ENCODE measurements around the gene KCNH4. TPM values are rescaled to one million over a fixed set of nuclear protein-coding genes. Genes with fewer than 3 reads are reported as not detected.

KCNH4 gene
- total and polyA plus RNA-seq, 9 of the 15 experiments (the other 6 are each of a cell fraction or from before 2014, with no cell fraction given) = 0.10 to 1.8 (median 0.50) TPM

GRCh38 chr17:42180922-42181850 lies at the start of gene KCNH4 (continued):
- no peak for TF ChIP-seq ZBTB26 (CRISPR knock-in tag; IDR thresholded peaks at IDR 0.05)
- no peak for TF ChIP-seq ZBTB7A (IDR thresholded peaks at IDR 0.05; ENCODE audit: borderline replicate concordance, control insufficient read depth, low read depth, low read length)
- no peak for TF ChIP-seq CBX8 (IDR thresholded peaks at IDR 0.05; ENCODE audit: borderline replicate concordance, extremely low read depth, low read depth, low read length, poor library complexity, severe bottlenecking)
- no peak for TF ChIP-seq CHAMP1 (IDR thresholded peaks at IDR 0.05)
- TF ChIP-seq MAFF (IDR thresholded peaks at IDR 0.05; ENCODE audit: low read length) = no peak
- no peak for TF ChIP-seq CREB3 (tag; conservative IDR thresholded peaks at IDR 0.05; ENCODE audit: low read depth)
- peak; percentile 86 for TF ChIP-seq MTA3 (IDR thresholded peaks at IDR 0.05; ENCODE audit: borderline replicate concordance)
- no peak for TF ChIP-seq MCM2 (IDR thresholded peaks at IDR 0.05; ENCODE audit: low read depth)
- TF ChIP-seq BRCA1 (IDR thresholded peaks at IDR 0.05) = no peak
- no peak for TF ChIP-seq BRCA1 (CRISPR knock-in tag; IDR thresholded peaks at IDR 0.05)
- TF ChIP-seq TRIM24 (IDR thresholded peaks at IDR 0.05) = no peak
- peak; percentile 22 for TF ChIP-seq MEIS2 (IDR thresholded peaks at IDR 0.05; ENCODE audit: partially characterized antibody)

Data from K562 (cell line).